ENCODE results near the gene MYL12A.

Gene MYL12A

DNA sequence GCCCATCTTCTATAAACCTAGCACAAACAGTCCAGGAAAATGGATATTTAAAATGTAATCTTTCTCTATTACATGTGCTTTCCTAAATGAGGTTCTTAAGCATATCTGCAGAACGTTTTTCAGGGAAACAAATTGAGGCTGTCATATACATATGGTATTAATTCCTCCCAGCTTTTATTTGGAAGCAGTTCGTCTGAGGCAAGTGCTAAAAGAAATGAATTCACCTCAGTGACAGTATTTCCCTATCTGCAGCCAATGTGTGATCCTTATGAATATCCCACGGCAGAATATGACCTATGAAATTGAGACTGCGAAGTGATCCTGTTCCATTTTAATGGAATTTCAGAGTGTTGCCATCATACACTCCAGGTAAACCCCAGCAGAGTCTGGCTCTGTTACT lies 34.9 kb upstream of the MYL12A start:
- Histone ChIP-seq H3K4me2 (ENCODE audit: insufficient read depth, low read length) (no peak overlapping the region), H3K27me3 (ENCODE audit: insufficient read depth, low read length, poor library complexity) (no peaks in the 10 kb centered on the region), H3K27ac (ENCODE audit: low read length) (peak overlapping the region; percentile 63), H3K4me1 (ENCODE audit: insufficient read depth, low read length) (peaks cover 17% of the 10 kb centered on the region), H3K79me2 (ENCODE audit: insufficient read depth, low read length) (no peaks in the 10 kb centered on the region), H3K9ac (ENCODE audit: low read depth, low read length) (no peak overlapping the region), H3K4me3 (ENCODE audit: low read depth in 1 of 2, low read length in 2 of 2) (no peak overlapping the region), H2AFZ (ENCODE audit: low read depth, low read length) (peak overlapping the region; percentile 76), H4K20me1 (ENCODE audit: insufficient read depth, low read length) (no peaks in the 10 kb centered on the region), H3K9me3 (ENCODE audit: insufficient read depth, low read length, severe bottlenecking) (no peaks in the 10 kb centered on the region), H3K36me3 (ENCODE audit: insufficient read depth, low read length) (no peaks in the 10 kb centered on the region)
- TF ChIP-seq, protein P1, sequence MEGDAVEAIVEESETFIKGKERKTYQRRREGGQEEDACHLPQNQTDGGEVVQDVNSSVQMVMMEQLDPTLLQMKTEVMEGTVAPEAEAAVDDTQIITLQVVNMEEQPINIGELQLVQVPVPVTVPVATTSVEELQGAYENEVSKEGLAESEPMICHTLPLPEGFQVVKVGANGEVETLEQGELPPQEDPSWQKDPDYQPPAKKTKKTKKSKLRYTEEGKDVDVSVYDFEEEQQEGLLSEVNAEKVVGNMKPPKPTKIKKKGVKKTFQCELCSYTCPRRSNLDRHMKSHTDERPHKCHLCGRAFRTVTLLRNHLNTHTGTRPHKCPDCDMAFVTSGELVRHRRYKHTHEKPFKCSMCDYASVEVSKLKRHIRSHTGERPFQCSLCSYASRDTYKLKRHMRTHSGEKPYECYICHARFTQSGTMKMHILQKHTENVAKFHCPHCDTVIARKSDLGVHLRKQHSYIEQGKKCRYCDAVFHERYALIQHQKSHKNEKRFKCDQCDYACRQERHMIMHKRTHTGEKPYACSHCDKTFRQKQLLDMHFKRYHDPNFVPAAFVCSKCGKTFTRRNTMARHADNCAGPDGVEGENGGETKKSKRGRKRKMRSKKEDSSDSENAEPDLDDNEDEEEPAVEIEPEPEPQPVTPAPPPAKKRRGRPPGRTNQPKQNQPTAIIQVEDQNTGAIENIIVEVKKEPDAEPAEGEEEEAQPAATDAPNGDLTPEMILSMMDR (IDR thresholded peaks at IDR 0.05; ENCODE audit: borderline replicate concordance, extremely low read depth, low read length, poor library complexity, severe bottlenecking), result no peak
- TF ChIP-seq EZH2 (IDR thresholded peaks at IDR 0.05; ENCODE audit: borderline replicate concordance, low read depth, low read length, severe bottlenecking), result no peak
- ATAC-seq (ENCODE audit: insufficient read depth, low read depth) (no peak), DNase-seq (no peak)

DNA sequence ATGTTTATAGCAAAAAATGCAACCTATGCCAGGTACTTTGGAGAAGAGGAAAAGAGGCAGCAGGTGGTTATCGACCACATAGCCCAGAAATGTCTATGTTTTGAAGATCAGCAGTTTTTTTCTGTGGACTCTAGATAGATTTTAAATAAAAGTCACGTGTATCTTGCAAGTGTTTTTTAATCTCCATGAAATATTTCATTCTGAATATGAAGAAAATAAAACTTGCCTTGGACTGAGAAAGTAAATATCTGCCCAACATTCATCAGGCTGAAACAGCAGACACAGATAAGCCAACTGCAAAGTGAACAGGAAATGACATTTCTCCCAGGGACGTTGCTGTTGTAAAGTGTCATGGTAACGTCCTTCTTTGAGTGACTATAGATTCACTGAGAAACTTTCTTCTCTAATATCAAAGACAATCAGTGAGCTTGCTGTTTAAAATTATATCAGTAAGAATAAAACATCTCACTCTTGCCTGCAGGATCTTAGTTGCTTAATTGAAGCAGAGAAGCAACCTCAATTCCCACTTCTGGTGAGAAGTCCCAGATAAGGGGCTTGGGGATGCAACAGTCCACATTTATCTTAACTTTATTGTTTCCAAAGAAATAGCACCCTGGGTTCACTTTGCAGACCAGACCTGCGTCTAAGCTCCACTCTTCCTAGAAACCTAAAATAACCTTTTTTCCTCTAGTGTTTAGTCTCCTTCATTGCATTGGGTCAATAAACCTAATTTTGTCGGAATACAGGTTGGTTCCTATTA lies 34.1 kb upstream of the MYL12A start:
- Histone ChIP-seq H3K9me3 (ENCODE audit: insufficient read depth, low read length, severe bottlenecking) (no peaks in the 10 kb centered on the region), H3K4me2 (ENCODE audit: insufficient read depth, low read length) (peak overlapping the region; percentile 55), H3K27ac (ENCODE audit: low read length) (peak overlapping the region; percentile 63), H4K20me1 (ENCODE audit: insufficient read depth, low read length) (no peaks in the 10 kb centered on the region), H3K36me3 (ENCODE audit: insufficient read depth, low read length) (no peaks in the 10 kb centered on the region), H3K9ac (ENCODE audit: low read depth, low read length) (peak overlapping the region; percentile 21), H2AFZ (ENCODE audit: low read depth, low read length) (peak overlapping the region; percentile 76), H3K27me3 (ENCODE audit: insufficient read depth, low read length, poor library complexity) (no peaks in the 10 kb centered on the region), H3K4me3 (ENCODE audit: low read depth in 1 of 2, low read length in 2 of 2) (no peak overlapping the region), H3K79me2 (ENCODE audit: insufficient read depth, low read length) (no peaks in the 10 kb centered on the region), H3K4me1 (ENCODE audit: insufficient read depth, low read length) (peaks cover 17% of the 10 kb centered on the region)
- DNase-seq (peak; percentile 44), ATAC-seq (ENCODE audit: insufficient read depth, low read depth) (peak; percentile 98)
- TF ChIP-seq, protein P1 (IDR thresholded peaks at IDR 0.05; ENCODE audit: borderline replicate concordance, extremely low read depth, low read length, poor library complexity, severe bottlenecking), result no peak
- TF ChIP-seq EZH2 (IDR thresholded peaks at IDR 0.05; ENCODE audit: borderline replicate concordance, low read depth, low read length, severe bottlenecking), result no peak

DNA sequence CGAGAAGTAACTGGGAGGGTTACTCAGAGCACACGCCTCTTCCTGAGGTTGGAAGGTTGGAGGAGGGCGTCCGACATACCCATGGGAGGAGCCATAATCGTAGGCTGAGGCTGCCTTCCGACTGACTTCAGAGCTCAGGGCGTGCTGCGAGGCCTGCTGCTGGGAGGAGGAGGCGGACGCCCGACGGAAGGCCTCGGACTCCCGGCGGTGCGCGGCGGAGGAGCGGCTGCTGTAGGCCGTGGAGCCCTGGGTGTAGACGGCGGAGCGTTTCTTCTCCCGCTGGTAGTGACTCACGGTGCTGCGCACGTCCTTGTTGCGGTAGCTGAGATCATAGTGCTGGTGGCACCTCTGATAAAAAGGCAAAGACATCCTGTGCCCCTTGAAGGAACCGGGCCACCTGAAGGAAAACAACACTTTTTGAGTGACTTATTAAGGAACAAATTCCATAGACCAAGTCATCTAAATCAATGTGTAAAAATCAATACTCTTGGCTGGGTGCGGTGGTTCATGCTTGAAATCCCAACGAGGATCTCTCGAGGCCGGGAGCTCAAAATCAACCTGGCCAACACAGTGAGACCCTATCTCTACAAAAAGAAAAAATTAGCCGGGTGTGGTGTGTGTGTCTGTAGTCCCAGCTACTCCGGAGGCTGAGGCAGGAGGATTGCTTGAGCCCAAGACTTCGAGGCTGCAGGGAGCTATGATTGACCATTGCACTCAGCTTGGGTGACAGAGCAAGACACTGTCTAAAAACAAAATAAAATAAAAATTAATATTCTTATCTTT lies 32.6 kb upstream of the MYL12A start:
- H3K36me3 ChIP-seq (ENCODE audit: insufficient read depth, low read length), result no peaks in the 10 kb centered on the region
- no peak for TF ChIP-seq EZH2 (IDR thresholded peaks at IDR 0.05; ENCODE audit: borderline replicate concordance, low read depth, low read length, severe bottlenecking)
- TF ChIP-seq, protein P1 (IDR thresholded peaks at IDR 0.05; ENCODE audit: borderline replicate concordance, extremely low read depth, low read length, poor library complexity, severe bottlenecking), result no peak
- ATAC-seq (ENCODE audit: insufficient read depth, low read depth), result no peak
- no peak overlapping the region for H2AFZ ChIP-seq (ENCODE audit: low read depth, low read length)
- no peak overlapping the region for H3K4me2 ChIP-seq (ENCODE audit: insufficient read depth, low read length)
- DNase-seq, result no peak
- no peak overlapping the region for H3K4me3 ChIP-seq (ENCODE audit: low read depth in 1 of 2, low read length in 2 of 2)
- H4K20me1 ChIP-seq (ENCODE audit: insufficient read depth, low read length), result no peaks in the 10 kb centered on the region
- H3K27me3 ChIP-seq (ENCODE audit: insufficient read depth, low read length, poor library complexity), result no peaks in the 10 kb centered on the region
- H3K9me3 ChIP-seq (ENCODE audit: insufficient read depth, low read length, severe bottlenecking), result no peaks in the 10 kb centered on the region
- peaks cover 17% of the 10 kb centered on the region for H3K4me1 ChIP-seq (ENCODE audit: insufficient read depth, low read length)
- no peak overlapping the region for H3K9ac ChIP-seq (ENCODE audit: low read depth, low read length)
- H3K27ac ChIP-seq (ENCODE audit: low read length), result no peak overlapping the region
- H3K79me2 ChIP-seq (ENCODE audit: insufficient read depth, low read length), result no peaks in the 10 kb centered on the region
